GM19099 (cell line): ENCODE results near the gene ABCD2.

Source experiments
- POLR2A ChIP-seq: IDR thresholded peaks from 3 replicates; pipeline ENCODE4 v1.6.1; 2011; ENCODE audit warnings: low read depth; ENCODE audit not compliant: insufficient read length; ENCODE audit errors: extremely low read depth

The ABCD2 gene

DNA sequence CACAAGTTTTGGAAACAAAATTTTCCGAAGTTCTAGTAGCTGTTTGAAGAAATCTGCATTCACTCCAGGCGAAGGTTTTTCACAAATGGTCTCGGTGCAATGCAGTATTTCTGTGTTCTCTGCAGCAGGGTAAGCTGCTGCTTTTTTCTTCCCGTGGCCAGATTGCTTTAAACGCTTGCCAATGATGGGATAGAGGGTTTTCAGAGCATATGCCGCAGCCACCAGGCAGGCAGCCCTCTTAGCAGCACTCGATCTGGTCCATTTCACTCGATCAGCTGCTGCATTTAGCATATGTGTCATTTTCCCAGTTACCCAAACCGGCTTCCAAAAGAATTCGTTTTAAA, 315 bp downstream of the ABCD2 start:
- TF ChIP-seq POLR2A = peak; percentile 34

GRCh38 chr12:39618701-39619100, 902 bp downstream of the ABCD2 start:
- peak; percentile 5 for TF ChIP-seq POLR2A

- no peak for TF ChIP-seq POLR2A
Observed at GRCh38 chr12:39617887-39618286, 1.7 kb downstream of the ABCD2 start.

GRCh38 chr12:39616666-39617065, 2.9 kb downstream of the ABCD2 start:
- TF ChIP-seq POLR2A = no peak

- no peak for TF ChIP-seq POLR2A
Observed at GRCh38 chr12:39616251-39616650, 3.4 kb downstream of the ABCD2 start.

- no peak for TF ChIP-seq POLR2A
Observed at GRCh38 chr12:39613525-39613924, 6.1 kb downstream of the ABCD2 start.

- TF ChIP-seq POLR2A = no peak
Observed at GRCh38 chr12:39612250-39612649, 7.4 kb downstream of the ABCD2 start.

- TF ChIP-seq POLR2A = no peak
Observed at GRCh38 chr12:39611818-39612217, 7.8 kb downstream of the ABCD2 start.

DNA sequence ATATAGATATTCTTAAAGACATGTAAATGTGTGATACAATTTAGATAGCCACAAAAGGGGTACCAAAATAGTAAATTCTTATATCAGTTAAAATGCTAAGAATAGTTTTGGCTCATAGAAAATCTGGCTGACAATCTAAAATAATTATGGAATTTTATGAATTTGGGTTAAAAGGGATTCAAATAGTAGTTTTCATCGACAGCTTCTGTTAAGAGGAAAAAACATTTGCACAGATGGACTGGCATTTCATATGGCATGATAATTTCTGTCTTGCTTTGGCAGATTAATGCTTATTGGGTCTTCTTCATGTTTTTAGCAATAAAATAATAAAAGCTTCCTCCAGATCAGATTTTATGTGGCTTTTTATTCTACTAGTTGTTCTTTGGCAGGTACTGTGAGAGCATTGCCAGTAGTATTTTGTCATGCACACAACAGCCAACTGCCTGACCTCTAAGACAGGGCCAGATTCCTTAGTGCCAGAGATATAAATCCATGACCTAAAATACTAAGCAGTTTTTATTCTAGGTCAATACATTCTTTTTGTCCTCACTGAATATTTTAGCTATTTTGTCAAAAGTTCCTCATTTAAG, 9.1 kb downstream of the ABCD2 start:
- TF ChIP-seq POLR2A = no peak

GRCh38 chr12:39606712-39607423, 12.7 kb downstream of the ABCD2 start:
- TF ChIP-seq POLR2A = no peak

GRCh38 chr12:39605996-39606395, 13.6 kb downstream of the ABCD2 start:
- no peak for TF ChIP-seq POLR2A

DNA sequence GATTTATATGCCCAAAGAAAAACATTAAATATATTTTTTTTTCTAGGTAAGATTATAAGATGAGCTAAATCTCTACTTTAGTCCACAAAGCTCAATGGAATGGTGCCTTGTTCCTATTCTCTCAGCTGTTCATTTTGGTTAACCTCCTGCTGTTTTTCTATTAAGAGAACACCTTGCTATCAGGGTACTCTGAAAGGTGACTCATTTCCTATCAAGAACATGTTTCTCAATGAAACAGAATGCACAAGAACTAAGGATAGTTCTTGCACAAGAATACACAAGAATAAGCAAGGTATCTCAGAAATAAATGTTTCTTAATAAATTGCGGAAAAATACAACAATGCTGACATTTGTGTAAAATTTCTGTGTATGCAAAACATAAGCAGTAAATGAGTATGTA, 14.1 kb downstream of the ABCD2 start:
- TF ChIP-seq POLR2A = no peak

GRCh38 chr12:39603065-39603464, 16.5 kb downstream of the ABCD2 start:
- TF ChIP-seq POLR2A = no peak

DNA sequence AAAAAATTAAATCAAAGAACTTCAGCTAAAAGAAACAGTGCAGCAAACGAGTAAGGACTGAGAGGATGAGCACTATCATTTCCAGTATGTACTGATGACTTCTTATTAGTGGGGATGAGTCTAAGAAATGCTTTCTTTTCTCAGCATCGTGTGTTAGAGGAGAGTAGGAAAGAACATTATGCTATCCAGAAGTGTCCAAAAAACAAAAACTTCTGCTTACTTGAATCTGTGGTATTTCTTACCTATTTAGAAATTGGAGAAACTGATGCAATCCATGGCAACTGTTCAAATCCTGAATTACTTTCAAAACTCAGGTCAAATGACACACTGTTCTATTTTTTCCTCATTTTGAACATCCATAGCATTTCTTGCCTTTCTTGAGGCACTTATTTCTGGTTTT, 23.7 kb downstream of the ABCD2 start:
- no peak for TF ChIP-seq POLR2A

GRCh38 chr12:39592295-39592694, 27.3 kb downstream of the ABCD2 start:
- no peak for TF ChIP-seq POLR2A

DNA sequence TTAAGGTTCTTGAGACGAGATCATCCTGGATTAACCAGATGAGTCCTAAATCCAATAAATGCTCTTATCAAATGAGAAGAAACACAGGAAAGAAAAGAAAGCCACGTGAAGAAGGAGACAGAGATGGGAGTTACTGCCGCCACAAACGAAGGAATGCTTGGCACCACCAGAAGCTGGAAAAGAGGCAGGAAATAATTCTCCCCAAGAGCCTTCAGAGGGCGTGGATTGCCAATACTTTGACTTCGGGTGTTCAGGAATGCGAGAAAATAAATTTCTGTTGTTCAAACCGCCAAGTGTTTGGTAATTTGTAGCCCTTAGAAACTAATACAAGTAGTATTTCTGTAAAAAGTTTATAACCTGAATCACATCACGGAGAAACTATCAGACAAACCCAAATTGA, 31.3 kb downstream of the ABCD2 start:
- TF ChIP-seq POLR2A = no peak

DNA sequence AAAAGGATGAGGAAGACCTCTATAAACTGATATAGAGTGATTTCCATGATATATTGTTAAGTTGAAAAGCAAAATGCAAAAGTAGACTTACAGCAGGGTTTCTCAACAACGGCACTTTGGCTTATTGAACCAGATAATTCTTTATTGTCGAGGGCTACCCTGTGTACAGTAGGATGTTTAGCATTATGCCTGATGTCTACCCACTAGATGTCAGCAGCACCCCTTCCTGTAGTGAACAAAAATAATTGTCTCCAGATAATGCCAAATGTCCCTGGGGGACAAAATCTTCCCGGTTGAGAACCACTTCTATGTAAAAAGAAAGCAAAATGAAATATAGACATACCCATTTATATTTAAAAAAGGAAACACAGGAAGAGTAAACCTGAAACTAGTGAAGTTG, 32.4 kb downstream of the ABCD2 start:
- no peak for TF ChIP-seq POLR2A
